B cell (primary cell): ENCODE measurements around the gene CS.

ENCODE experiments used
- CTCF ChIP-seq: fragments of 200-600 bp; IDR thresholded peaks from one replicate; pipeline ENCODE4 v1.8.0; 2022; ENCODE audit warnings: antibody characterized with exemption, mild to moderate bottlenecking
- EZH2 ChIP-seq: IDR thresholded peaks from 2 replicates; pipeline ENCODE4 v1.6.1; 2012; ENCODE audit warnings: borderline replicate concordance, low read depth, mild to moderate bottlenecking, moderate library complexity, low read length; ENCODE audit not compliant: insufficient read depth, poor library complexity, severe bottlenecking

- TF ChIP-seq CTCF (no peak), EZH2 (no peak)
Measured at GRCh38 chr12:56338308-56339157, 38.4 kb upstream of the CS start, which contains the start of gene IL23A.
